Kidney epithelial cell (primary cell): ENCODE measurements around the gene UNK. TPM values are rescaled to one million over a fixed set of nuclear protein-coding genes. Genes with fewer than 3 reads are reported as not detected.

Experiments
- DNase-seq: peaks from one replicate; pipeline ENCODE4 v3.0.0-alpha.2; 2010; ENCODE audit warnings: low read depth
- H3K27me3 ChIP-seq: 2 replicates; pipeline ENCODE4 v1.6.0; 2011; ENCODE audit warnings: low read length; ENCODE audit not compliant: control insufficient read depth, insufficient read depth
- H3K36me3 ChIP-seq: 2 replicates; pipeline ENCODE4 v1.5.1; 2011; ENCODE audit warnings: low read length; ENCODE audit not compliant: control insufficient read depth, insufficient read depth
- H3K4me3 ChIP-seq: 2 replicates; pipeline ENCODE4 v1.5.1; 2011; ENCODE audit warnings: low read depth, mild to moderate bottlenecking, control low read depth, low read length
- total RNA-seq: library from RNA; depleted of rRNA; stranded (reverse); fragments of >200 nt; gene quantifications from 2 replicates; pipeline ENCODE4 v1.2.3, GENCODE V29; 2015
- TF ChIP-seq, protein P1 (sequence below): IDR thresholded peaks from 2 replicates; pipeline ENCODE4 v1.5.1; 2011; ENCODE audit warnings: mild to moderate bottlenecking, moderate library complexity, low read length, control low read depth, inconsistent platforms; ENCODE audit not compliant: insufficient read depth, poor library complexity, severe bottlenecking

UNK gene
- total RNA-seq, 1 donor from 2014 or later = 18.6 TPM

DNA sequence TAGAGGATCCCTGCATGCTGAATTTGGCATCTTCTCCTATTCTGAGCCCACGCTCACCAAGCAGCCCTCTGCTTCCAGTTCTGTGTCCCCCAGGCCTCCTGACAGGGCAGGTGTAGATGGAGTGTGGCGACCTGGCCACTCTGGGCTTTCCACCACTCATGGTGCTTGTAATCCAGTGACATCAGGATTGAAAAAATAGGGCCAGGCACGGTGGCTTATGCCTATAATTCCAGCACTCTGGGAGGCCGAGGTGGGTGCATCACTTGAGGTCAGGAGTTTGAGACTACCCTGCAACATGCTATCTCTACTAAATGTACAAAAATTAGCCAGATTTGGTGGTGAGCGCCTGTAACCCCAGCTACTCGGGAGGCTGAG, 29.4 kb downstream of the UNK start:
- no peak for DNase-seq
- H3K4me3 ChIP-seq = no peak overlapping the region
- no peaks in the 10 kb centered on the region for H3K27me3 ChIP-seq
- peaks cover 6% of the 10 kb centered on the region for H3K36me3 ChIP-seq
- TF ChIP-seq, protein P1, sequence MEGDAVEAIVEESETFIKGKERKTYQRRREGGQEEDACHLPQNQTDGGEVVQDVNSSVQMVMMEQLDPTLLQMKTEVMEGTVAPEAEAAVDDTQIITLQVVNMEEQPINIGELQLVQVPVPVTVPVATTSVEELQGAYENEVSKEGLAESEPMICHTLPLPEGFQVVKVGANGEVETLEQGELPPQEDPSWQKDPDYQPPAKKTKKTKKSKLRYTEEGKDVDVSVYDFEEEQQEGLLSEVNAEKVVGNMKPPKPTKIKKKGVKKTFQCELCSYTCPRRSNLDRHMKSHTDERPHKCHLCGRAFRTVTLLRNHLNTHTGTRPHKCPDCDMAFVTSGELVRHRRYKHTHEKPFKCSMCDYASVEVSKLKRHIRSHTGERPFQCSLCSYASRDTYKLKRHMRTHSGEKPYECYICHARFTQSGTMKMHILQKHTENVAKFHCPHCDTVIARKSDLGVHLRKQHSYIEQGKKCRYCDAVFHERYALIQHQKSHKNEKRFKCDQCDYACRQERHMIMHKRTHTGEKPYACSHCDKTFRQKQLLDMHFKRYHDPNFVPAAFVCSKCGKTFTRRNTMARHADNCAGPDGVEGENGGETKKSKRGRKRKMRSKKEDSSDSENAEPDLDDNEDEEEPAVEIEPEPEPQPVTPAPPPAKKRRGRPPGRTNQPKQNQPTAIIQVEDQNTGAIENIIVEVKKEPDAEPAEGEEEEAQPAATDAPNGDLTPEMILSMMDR = no peak

DNA sequence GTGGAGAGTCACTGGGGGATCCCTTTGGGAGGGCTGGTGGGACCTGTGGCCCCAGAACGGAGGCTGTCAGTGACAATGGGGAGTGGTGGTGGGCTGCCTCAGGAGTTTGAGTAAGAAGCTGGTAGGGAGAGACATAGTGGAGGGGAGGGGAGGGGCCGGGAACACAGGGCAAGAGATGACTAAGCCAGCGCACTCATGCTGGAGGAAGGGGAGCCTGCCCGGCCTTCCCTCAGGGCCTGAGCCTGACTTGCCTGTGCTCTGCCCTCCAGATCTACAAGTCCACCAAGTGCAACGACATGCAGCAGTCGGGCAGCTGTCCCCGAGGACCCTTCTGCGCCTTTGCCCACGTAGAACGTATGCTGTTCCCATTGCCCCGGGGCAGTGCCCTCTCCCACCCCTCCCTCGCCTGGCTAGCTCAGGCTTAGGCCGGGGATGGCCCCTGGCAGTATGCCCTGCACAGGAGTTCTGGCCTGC, 30.3 kb downstream of the UNK start:
- H3K4me3 ChIP-seq = no peak overlapping the region
- DNase-seq = peak; percentile 23
- TF ChIP-seq, protein P1 = no peak
- H3K36me3 ChIP-seq = peaks cover 7% of the 10 kb centered on the region
- no peaks in the 10 kb centered on the region for H3K27me3 ChIP-seq

GRCh38 chr17:75815399-75815798, 30.8 kb downstream of the UNK start:
- no peaks in the 10 kb centered on the region for H3K27me3 ChIP-seq
- H3K36me3 ChIP-seq = peaks cover 7% of the 10 kb centered on the region
- H3K4me3 ChIP-seq = no peak overlapping the region
- TF ChIP-seq, protein P1 = no peak
- no peak for DNase-seq

DNA sequence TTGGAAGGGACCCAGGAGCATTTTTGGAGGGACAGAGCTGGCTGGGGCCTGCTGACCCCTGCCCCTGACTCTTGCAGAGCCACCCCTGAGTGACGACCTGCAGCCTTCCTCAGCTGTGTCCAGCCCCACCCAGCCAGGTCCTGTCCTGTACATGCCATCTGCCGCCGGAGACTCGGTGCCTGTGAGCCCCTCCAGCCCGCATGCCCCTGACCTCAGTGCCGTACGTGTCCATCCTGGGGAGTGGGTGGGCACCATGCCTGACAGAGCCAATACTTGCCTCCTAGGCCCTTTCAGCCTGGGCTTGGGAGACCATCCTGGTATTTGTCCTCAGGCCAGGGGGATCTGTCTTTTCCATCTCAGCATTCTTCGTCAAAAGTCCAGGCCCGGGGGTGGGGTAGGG, 32.1 kb downstream of the UNK start:
- TF ChIP-seq, protein P1 = no peak
- DNase-seq = no peak
- Histone ChIP-seq H3K4me3 (no peak overlapping the region), H3K36me3 (peaks cover 7% of the 10 kb centered on the region), H3K27me3 (no peaks in the 10 kb centered on the region)

DNA sequence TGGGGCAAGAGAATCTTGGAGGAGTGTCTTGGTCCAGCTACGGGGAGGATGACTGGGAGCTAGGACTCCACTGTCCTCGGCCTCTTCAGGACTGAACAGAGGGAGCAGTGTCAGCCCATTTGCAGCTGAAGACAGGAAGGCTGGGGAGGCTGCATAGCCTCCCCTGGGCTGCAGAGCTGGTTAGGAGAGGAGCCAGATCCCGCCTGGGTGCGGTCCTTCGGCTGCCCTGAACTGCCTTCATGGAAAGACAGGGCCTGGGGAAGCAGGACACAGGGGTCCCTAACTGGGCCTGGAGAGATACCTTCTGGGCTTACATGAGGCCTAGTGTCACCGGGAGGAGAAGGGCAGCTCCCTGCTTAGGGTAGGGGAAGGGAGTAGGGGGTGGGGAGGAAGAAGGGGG, 33.0 kb downstream of the UNK start:
- TF ChIP-seq, protein P1 = no peak
- DNase-seq = no peak
- peaks cover 4% of the 10 kb centered on the region for H3K36me3 ChIP-seq
- H3K27me3 ChIP-seq = no peaks in the 10 kb centered on the region
- H3K4me3 ChIP-seq = no peak overlapping the region

- H3K27me3 ChIP-seq = no peaks in the 10 kb centered on the region
- DNase-seq = no peak
- no peak overlapping the region for H3K4me3 ChIP-seq
- peaks cover 2% of the 10 kb centered on the region for H3K36me3 ChIP-seq
- TF ChIP-seq, protein P1 = no peak
These were observed 33.8 kb downstream of the UNK start for GRCh38 chr17:75818326-75818885.
